Measurements from ENCODE around the gene CACNA2D3.

The CACNA2D3 gene

GRCh38 chr3:54909191-54909590, 786.8 kb downstream of the CACNA2D3 start:
- Histone ChIP-seq H3K79me2 (ENCODE audit: insufficient read depth, low read length) (no peaks in the 10 kb centered on the region), H3K27me3 (ENCODE audit: low read length) (no peaks in the 10 kb centered on the region), H3K9me2 (replicated peaks; ENCODE audit: insufficient read depth, low read length) (no peaks in the 10 kb centered on the region), H2AFZ (ENCODE audit: low read depth, low read length, severe bottlenecking) (no peak overlapping the region), H3K4me3 (ENCODE audit: insufficient read depth, low read length, poor library complexity, severe bottlenecking) (no peak overlapping the region), H3K4me2 (ENCODE audit: low read depth, low read length, poor library complexity, severe bottlenecking) (no peak overlapping the region), H3K36me3 (ENCODE audit: low read length) (no peaks in the 10 kb centered on the region), H3K9me3 (ENCODE audit: insufficient read depth, low read length) (no peaks in the 10 kb centered on the region), H3F3A (ENCODE audit: insufficient read depth) (no peaks in the 10 kb centered on the region), H4K20me1 (ENCODE audit: low read depth, low read length) (no peaks in the 10 kb centered on the region), H3K9ac (ENCODE audit: low read length) (no peak overlapping the region), H3K27ac (ENCODE audit: low read depth, low read length) (no peak overlapping the region)
- TF ChIP-seq EZH2phosphoT487 (conservative IDR thresholded peaks at IDR 0.05; ENCODE audit: low read length) = no peak
- no peak for TF ChIP-seq CTCF (IDR thresholded peaks at IDR 0.05; ENCODE audit: insufficient read depth, low read length, poor library complexity, severe bottlenecking)

GRCh38 chr3:54914180-54914579, 791.8 kb downstream of the CACNA2D3 start:
- H3K4me2 ChIP-seq (ENCODE audit: low read depth, low read length, poor library complexity, severe bottlenecking) = no peak overlapping the region
- no peaks in the 10 kb centered on the region for H3K9me3 ChIP-seq (ENCODE audit: insufficient read depth, low read length)
- no peaks in the 10 kb centered on the region for H3K36me3 ChIP-seq (ENCODE audit: low read length)
- H3K9ac ChIP-seq (ENCODE audit: low read length) = no peak overlapping the region
- no peak overlapping the region for H2AFZ ChIP-seq (ENCODE audit: low read depth, low read length, severe bottlenecking)
- H4K20me1 ChIP-seq (ENCODE audit: low read depth, low read length) = no peaks in the 10 kb centered on the region
- no peak for TF ChIP-seq CTCF (IDR thresholded peaks at IDR 0.05; ENCODE audit: insufficient read depth, low read length, poor library complexity, severe bottlenecking)
- no peak for TF ChIP-seq EZH2phosphoT487 (conservative IDR thresholded peaks at IDR 0.05; ENCODE audit: low read length)
- no peaks in the 10 kb centered on the region for H3K27me3 ChIP-seq (ENCODE audit: low read length)
- no peaks in the 10 kb centered on the region for H3K9me2 ChIP-seq (replicated peaks; ENCODE audit: insufficient read depth, low read length)
- no peaks in the 10 kb centered on the region for H3K79me2 ChIP-seq (ENCODE audit: insufficient read depth, low read length)
- H3F3A ChIP-seq (ENCODE audit: insufficient read depth) = no peaks in the 10 kb centered on the region
- H3K27ac ChIP-seq (ENCODE audit: low read depth, low read length) = no peak overlapping the region
- H3K4me3 ChIP-seq (ENCODE audit: insufficient read depth, low read length, poor library complexity, severe bottlenecking) = no peak overlapping the region

- no peak overlapping the region for H3K4me2 ChIP-seq (ENCODE audit: low read depth, low read length, poor library complexity, severe bottlenecking)
- no peaks in the 10 kb centered on the region for H3K79me2 ChIP-seq (ENCODE audit: insufficient read depth, low read length)
- no peaks in the 10 kb centered on the region for H3K9me3 ChIP-seq (ENCODE audit: insufficient read depth, low read length)
- no peak overlapping the region for H3K27ac ChIP-seq (ENCODE audit: low read depth, low read length)
- no peaks in the 10 kb centered on the region for H3K36me3 ChIP-seq (ENCODE audit: low read length)
- no peaks in the 10 kb centered on the region for H4K20me1 ChIP-seq (ENCODE audit: low read depth, low read length)
- H2AFZ ChIP-seq (ENCODE audit: low read depth, low read length, severe bottlenecking) = no peak overlapping the region
- H3K9me2 ChIP-seq (replicated peaks; ENCODE audit: insufficient read depth, low read length) = no peaks in the 10 kb centered on the region
- H3K4me3 ChIP-seq (ENCODE audit: insufficient read depth, low read length, poor library complexity, severe bottlenecking) = no peak overlapping the region
- no peak overlapping the region for H3K9ac ChIP-seq (ENCODE audit: low read length)
- H3F3A ChIP-seq (ENCODE audit: insufficient read depth) = no peaks in the 10 kb centered on the region
- no peak for TF ChIP-seq EZH2phosphoT487 (conservative IDR thresholded peaks at IDR 0.05; ENCODE audit: low read length)
- no peak for TF ChIP-seq CTCF (IDR thresholded peaks at IDR 0.05; ENCODE audit: insufficient read depth, low read length, poor library complexity, severe bottlenecking)
- no peaks in the 10 kb centered on the region for H3K27me3 ChIP-seq (ENCODE audit: low read length)
Observed at GRCh38 chr3:54915181-54915580, 792.8 kb downstream of the CACNA2D3 start.

All from SU-DHL-6 (cell line).